ENCODE results near the gene DMD. TPM values are rescaled to one million over a fixed set of nuclear protein-coding genes. Genes with fewer than 3 reads are reported as not detected.

DMD gene
- polyA plus RNA-seq, 1 donor from 2014 or later, result 21.6 TPM

GRCh38 chrX:31280580-31280979 lies 1930.8 kb downstream of the DMD start:
- no peaks in the 10 kb centered on the region for H3F3A ChIP-seq (ENCODE audit: insufficient read depth, low read length, poor library complexity, severe bottlenecking)
- H3K9me3 ChIP-seq (ENCODE audit: low read length), result no peaks in the 10 kb centered on the region
- H3K4me3 ChIP-seq (ENCODE audit: low read length), result no peak overlapping the region
- H3K27ac ChIP-seq (ENCODE audit: low read length), result no peak overlapping the region
- no peaks in the 10 kb centered on the region for H3K9me2 ChIP-seq (ENCODE audit: insufficient read depth, low read length)
- H3K9ac ChIP-seq (ENCODE audit: low read length), result no peak overlapping the region
- H4K20me1 ChIP-seq (ENCODE audit: insufficient read depth), result no peaks in the 10 kb centered on the region
- H3K36me3 ChIP-seq (ENCODE audit: insufficient read depth, low read length), result no peaks in the 10 kb centered on the region
- no peaks in the 10 kb centered on the region for H3K27me3 ChIP-seq (ENCODE audit: insufficient read depth, low read depth, low read length)
- H3K79me2 ChIP-seq (replicated peaks; ENCODE audit: insufficient read depth, low read length), result no peaks in the 10 kb centered on the region
- no peak for TF ChIP-seq SMC3 (conservative IDR thresholded peaks at IDR 0.05; ENCODE audit: poor library complexity)
- no peak for TF ChIP-seq CTCF (IDR thresholded peaks at IDR 0.05; ENCODE audit: poor library complexity, severe bottlenecking)
- no peak for TF ChIP-seq EP300 (conservative IDR thresholded peaks at IDR 0.05; ENCODE audit: poor library complexity, severe bottlenecking)
- no peak for TF ChIP-seq EZH2 (IDR thresholded peaks at IDR 0.05; ENCODE audit: borderline replicate concordance, insufficient read depth, low read length, poor library complexity, severe bottlenecking)
- no peak for TF ChIP-seq MXI1 (conservative IDR thresholded peaks at IDR 0.05; ENCODE audit: poor library complexity, severe bottlenecking)
- no peak for TF ChIP-seq RAD21 (conservative IDR thresholded peaks at IDR 0.05)
- no peak for TF ChIP-seq TAF1 (IDR thresholded peaks at IDR 0.05; ENCODE audit: low read depth)
- no peak for TF ChIP-seq POLR2AphosphoS5 (IDR thresholded peaks at IDR 0.05)
- no peak for TF ChIP-seq REST (IDR thresholded peaks at IDR 0.05; ENCODE audit: borderline replicate concordance)
- no peak overlapping the region for H3K4me2 ChIP-seq (ENCODE audit: low read length)
- H2AFZ ChIP-seq (ENCODE audit: low read depth, low read length), result no peak overlapping the region

GRCh38 chrX:31279359-31279758 lies 1932.0 kb downstream of the DMD start:
- Histone ChIP-seq H3F3A (ENCODE audit: insufficient read depth, low read length, poor library complexity, severe bottlenecking) (no peaks in the 10 kb centered on the region), H3K27ac (ENCODE audit: low read length) (no peak overlapping the region), H3K4me3 (ENCODE audit: low read length) (no peak overlapping the region), H3K9ac (ENCODE audit: low read length) (no peak overlapping the region), H3K36me3 (ENCODE audit: insufficient read depth, low read length) (no peaks in the 10 kb centered on the region), H3K4me2 (ENCODE audit: low read length) (no peak overlapping the region), H3K79me2 (replicated peaks; ENCODE audit: insufficient read depth, low read length) (no peaks in the 10 kb centered on the region), H3K9me3 (ENCODE audit: low read length) (no peaks in the 10 kb centered on the region), H3K9me2 (ENCODE audit: insufficient read depth, low read length) (no peaks in the 10 kb centered on the region), H3K27me3 (ENCODE audit: insufficient read depth, low read depth, low read length) (no peaks in the 10 kb centered on the region), H2AFZ (ENCODE audit: low read depth, low read length) (no peak overlapping the region), H4K20me1 (ENCODE audit: insufficient read depth) (no peaks in the 10 kb centered on the region)
- TF ChIP-seq EP300 (conservative IDR thresholded peaks at IDR 0.05; ENCODE audit: poor library complexity, severe bottlenecking) (no peak), TAF1 (IDR thresholded peaks at IDR 0.05; ENCODE audit: low read depth) (no peak), CTCF (IDR thresholded peaks at IDR 0.05; ENCODE audit: poor library complexity, severe bottlenecking) (no peak), RAD21 (conservative IDR thresholded peaks at IDR 0.05) (no peak), EZH2 (IDR thresholded peaks at IDR 0.05; ENCODE audit: borderline replicate concordance, insufficient read depth, low read length, poor library complexity, severe bottlenecking) (no peak), MXI1 (conservative IDR thresholded peaks at IDR 0.05; ENCODE audit: poor library complexity, severe bottlenecking) (no peak), REST (IDR thresholded peaks at IDR 0.05; ENCODE audit: borderline replicate concordance) (no peak), POLR2AphosphoS5 (IDR thresholded peaks at IDR 0.05) (no peak), SMC3 (conservative IDR thresholded peaks at IDR 0.05; ENCODE audit: poor library complexity) (no peak)
